ENCODE measurements around the gene TBRG4.

The TBRG4 gene

GRCh38 chr7:45055016-45055415 is 56.5 kb downstream of the TBRG4 start:
- DNase-seq (ENCODE audit: low read depth in 3 of 3), result no peak

GRCh38 chr7:45054442-45054841 is 57.1 kb downstream of the TBRG4 start:
- no peak for DNase-seq (ENCODE audit: low read depth in 3 of 3)

GRCh38 chr7:45053941-45054340 is 57.6 kb downstream of the TBRG4 start:
- DNase-seq (ENCODE audit: low read depth in 3 of 3), result no peak

GRCh38 chr7:45053401-45053800 is 58.1 kb downstream of the TBRG4 start:
- no peak for DNase-seq (ENCODE audit: low read depth in 3 of 3)

GRCh38 chr7:45052011-45052410 is 59.5 kb downstream of the TBRG4 start:
- DNase-seq (ENCODE audit: low read depth in 3 of 3), result no peak

- no peak for DNase-seq (ENCODE audit: low read depth in 3 of 3)
These were observed 61.3 kb downstream of the TBRG4 start for GRCh38 chr7:45050198-45050597.

Data from stimulated activated CD4-positive, alpha-beta T cell treated with anti-CD3 and anti-CD28 coated beads, TNF-alpha, amount 100 ng/mL, for 48 hours (primary cell).